Measurements from ENCODE around the gene CNKSR1.

CNKSR1 gene

DNA sequence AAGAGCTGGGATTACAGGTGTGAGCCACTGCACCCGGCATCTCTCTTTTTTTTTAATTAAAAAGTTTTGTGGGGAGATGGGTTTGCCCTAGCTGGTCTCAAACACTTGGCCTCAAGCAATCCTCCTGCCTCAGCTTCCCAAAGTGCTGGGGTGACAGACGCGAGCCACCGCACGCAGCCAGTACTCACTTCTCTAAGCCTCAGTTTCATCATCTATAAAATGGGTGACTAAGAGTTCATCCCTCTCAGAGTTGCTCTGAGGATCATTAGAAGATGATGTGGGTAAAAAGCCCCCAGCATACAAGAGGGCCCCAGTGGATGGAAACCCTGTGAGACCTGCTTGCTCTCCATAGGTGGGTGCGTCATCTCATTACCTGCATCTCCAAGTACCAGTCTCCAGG lies 10.6 kb downstream of the CNKSR1 start:
- no peak for DNase-seq (ENCODE audit: low read depth in 1 of 2, low spot score in 1 of 2)
- H3K27ac ChIP-seq (replicated peaks): no peak overlapping the region
- H3K4me3 ChIP-seq (replicated peaks; ENCODE audit: insufficient read depth, low read length): no peak overlapping the region
- TF ChIP-seq POLR2AphosphoS5 (IDR thresholded peaks at IDR 0.05; ENCODE audit: low read depth): no peak
- TF ChIP-seq SPI1 (IDR thresholded peaks at IDR 0.05; ENCODE audit: borderline replicate concordance, low read depth): no peak
- TF ChIP-seq, protein P1, sequence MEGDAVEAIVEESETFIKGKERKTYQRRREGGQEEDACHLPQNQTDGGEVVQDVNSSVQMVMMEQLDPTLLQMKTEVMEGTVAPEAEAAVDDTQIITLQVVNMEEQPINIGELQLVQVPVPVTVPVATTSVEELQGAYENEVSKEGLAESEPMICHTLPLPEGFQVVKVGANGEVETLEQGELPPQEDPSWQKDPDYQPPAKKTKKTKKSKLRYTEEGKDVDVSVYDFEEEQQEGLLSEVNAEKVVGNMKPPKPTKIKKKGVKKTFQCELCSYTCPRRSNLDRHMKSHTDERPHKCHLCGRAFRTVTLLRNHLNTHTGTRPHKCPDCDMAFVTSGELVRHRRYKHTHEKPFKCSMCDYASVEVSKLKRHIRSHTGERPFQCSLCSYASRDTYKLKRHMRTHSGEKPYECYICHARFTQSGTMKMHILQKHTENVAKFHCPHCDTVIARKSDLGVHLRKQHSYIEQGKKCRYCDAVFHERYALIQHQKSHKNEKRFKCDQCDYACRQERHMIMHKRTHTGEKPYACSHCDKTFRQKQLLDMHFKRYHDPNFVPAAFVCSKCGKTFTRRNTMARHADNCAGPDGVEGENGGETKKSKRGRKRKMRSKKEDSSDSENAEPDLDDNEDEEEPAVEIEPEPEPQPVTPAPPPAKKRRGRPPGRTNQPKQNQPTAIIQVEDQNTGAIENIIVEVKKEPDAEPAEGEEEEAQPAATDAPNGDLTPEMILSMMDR (IDR thresholded peaks at IDR 0.05; ENCODE audit: insufficient read depth, low read length): no peak
- TF ChIP-seq GABPA (IDR thresholded peaks at IDR 0.05; ENCODE audit: low read depth): no peak
- TF ChIP-seq, protein P2, sequence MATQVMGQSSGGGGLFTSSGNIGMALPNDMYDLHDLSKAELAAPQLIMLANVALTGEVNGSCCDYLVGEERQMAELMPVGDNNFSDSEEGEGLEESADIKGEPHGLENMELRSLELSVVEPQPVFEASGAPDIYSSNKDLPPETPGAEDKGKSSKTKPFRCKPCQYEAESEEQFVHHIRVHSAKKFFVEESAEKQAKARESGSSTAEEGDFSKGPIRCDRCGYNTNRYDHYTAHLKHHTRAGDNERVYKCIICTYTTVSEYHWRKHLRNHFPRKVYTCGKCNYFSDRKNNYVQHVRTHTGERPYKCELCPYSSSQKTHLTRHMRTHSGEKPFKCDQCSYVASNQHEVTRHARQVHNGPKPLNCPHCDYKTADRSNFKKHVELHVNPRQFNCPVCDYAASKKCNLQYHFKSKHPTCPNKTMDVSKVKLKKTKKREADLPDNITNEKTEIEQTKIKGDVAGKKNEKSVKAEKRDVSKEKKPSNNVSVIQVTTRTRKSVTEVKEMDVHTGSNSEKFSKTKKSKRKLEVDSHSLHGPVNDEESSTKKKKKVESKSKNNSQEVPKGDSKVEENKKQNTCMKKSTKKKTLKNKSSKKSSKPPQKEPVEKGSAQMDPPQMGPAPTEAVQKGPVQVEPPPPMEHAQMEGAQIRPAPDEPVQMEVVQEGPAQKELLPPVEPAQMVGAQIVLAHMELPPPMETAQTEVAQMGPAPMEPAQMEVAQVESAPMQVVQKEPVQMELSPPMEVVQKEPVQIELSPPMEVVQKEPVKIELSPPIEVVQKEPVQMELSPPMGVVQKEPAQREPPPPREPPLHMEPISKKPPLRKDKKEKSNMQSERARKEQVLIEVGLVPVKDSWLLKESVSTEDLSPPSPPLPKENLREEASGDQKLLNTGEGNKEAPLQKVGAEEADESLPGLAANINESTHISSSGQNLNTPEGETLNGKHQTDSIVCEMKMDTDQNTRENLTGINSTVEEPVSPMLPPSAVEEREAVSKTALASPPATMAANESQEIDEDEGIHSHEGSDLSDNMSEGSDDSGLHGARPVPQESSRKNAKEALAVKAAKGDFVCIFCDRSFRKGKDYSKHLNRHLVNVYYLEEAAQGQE (IDR thresholded peaks at IDR 0.05; ENCODE audit: insufficient replicate concordance, low read depth): no peak
- H3K27me3 ChIP-seq (ENCODE audit: insufficient read depth, poor library complexity, severe bottlenecking): no peaks in the 10 kb centered on the region

DNA sequence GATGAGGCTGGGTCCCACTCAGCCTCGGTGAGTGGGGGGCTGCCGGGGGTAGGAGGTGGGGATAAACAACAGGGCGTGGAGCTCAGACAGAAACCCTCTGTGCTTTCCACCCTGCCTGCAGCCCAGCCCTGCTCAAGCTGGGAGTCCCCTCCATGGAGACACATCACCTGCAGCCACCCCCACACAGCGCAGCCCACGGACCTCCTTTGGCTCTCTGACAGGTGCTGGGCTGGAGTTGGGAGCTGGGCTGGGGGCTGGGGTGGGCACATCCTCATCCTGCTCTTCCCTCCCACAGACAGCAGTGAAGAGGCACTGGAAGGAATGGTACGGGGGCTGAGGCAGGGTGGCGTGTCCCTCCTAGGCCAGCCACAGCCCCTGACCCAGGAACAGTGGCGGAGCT lies 11.2 kb downstream of the CNKSR1 start:
- Histone ChIP-seq H3K27me3 (ENCODE audit: insufficient read depth, poor library complexity, severe bottlenecking) (no peaks in the 10 kb centered on the region), H3K27ac (replicated peaks) (no peak overlapping the region), H3K4me3 (replicated peaks; ENCODE audit: insufficient read depth, low read length) (no peak overlapping the region)
- DNase-seq (ENCODE audit: low read depth in 1 of 2, low spot score in 1 of 2): no peak
- no peak for TF ChIP-seq SPI1 (IDR thresholded peaks at IDR 0.05; ENCODE audit: borderline replicate concordance, low read depth)
- TF ChIP-seq, protein P1 (IDR thresholded peaks at IDR 0.05; ENCODE audit: insufficient read depth, low read length): no peak
- TF ChIP-seq, protein P2 (IDR thresholded peaks at IDR 0.05; ENCODE audit: insufficient replicate concordance, low read depth): no peak
- TF ChIP-seq POLR2AphosphoS5 (IDR thresholded peaks at IDR 0.05; ENCODE audit: low read depth): no peak
- no peak for TF ChIP-seq GABPA (IDR thresholded peaks at IDR 0.05; ENCODE audit: low read depth)

DNA sequence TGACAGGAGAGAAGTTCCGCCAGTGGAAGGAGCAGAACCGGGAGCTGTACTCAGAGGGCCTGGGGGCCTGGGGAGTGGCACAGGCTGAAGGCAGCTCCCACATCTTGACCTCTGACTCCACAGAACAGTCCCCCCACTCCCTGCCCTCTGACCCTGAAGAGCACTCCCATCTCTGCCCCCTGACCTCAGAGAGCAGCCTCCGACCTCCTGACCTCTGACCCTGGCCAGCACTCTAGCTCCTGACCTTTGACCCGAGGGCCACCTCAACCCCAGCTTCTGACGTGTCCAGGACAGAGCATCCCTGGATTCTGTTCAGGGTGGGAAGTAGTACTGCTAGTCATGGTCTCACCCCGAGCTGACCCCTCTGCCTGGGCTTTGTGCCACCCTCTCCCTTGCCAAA lies 12.0 kb downstream of the CNKSR1 start:
- no peak for DNase-seq (ENCODE audit: low read depth in 1 of 2, low spot score in 1 of 2)
- Histone ChIP-seq H3K27me3 (ENCODE audit: insufficient read depth, poor library complexity, severe bottlenecking) (no peaks in the 10 kb centered on the region), H3K4me3 (replicated peaks; ENCODE audit: insufficient read depth, low read length) (no peak overlapping the region), H3K27ac (replicated peaks) (no peak overlapping the region)
- no peak for TF ChIP-seq POLR2AphosphoS5 (IDR thresholded peaks at IDR 0.05; ENCODE audit: low read depth)
- TF ChIP-seq GABPA (IDR thresholded peaks at IDR 0.05; ENCODE audit: low read depth): no peak
- no peak for TF ChIP-seq SPI1 (IDR thresholded peaks at IDR 0.05; ENCODE audit: borderline replicate concordance, low read depth)
- TF ChIP-seq, protein P2 (IDR thresholded peaks at IDR 0.05; ENCODE audit: insufficient replicate concordance, low read depth): no peak
- TF ChIP-seq, protein P1 (IDR thresholded peaks at IDR 0.05; ENCODE audit: insufficient read depth, low read length): no peak
